Trophoblast cell (in vitro differentiated cells and primary cell): ENCODE measurements around the gene TRIP10.

ENCODE experiments used
- DNase-seq, 2 donors: peaks; one replicate each; pipeline ENCODE4 v3.0.0-alpha.2; 2016
- H2AFZ ChIP-seq: 2 replicates; pipeline ENCODE4 v1.6.1; 2013; ENCODE audit warnings: low read length, moderate library complexity, mild to moderate bottlenecking; ENCODE audit not compliant: insufficient read depth, poor library complexity
- H2AK5ac ChIP-seq: 2 replicates; pipeline ENCODE4 v1.6.1; 2013; ENCODE audit warnings: mild to moderate bottlenecking, low read length
- H2BK120ac ChIP-seq: 2 replicates; pipeline ENCODE4 v1.6.1; 2013; ENCODE audit warnings: low read length, mild to moderate bottlenecking, moderate library complexity; ENCODE audit not compliant: insufficient read depth, poor library complexity
- H2BK12ac ChIP-seq: 2 replicates; pipeline ENCODE4 v1.6.1; 2013; ENCODE audit warnings: mild to moderate bottlenecking, low read length, moderate library complexity
- H2BK5ac ChIP-seq: 2 replicates; pipeline ENCODE4 v1.6.1; 2013; ENCODE audit warnings: low read length, low read depth, moderate library complexity, mild to moderate bottlenecking; ENCODE audit not compliant: poor library complexity
- H3K14ac ChIP-seq: 2 replicates; pipeline ENCODE4 v1.6.1; 2013; ENCODE audit warnings: mild to moderate bottlenecking, low read length
- H3K18ac ChIP-seq: 2 replicates; pipeline ENCODE4 v1.6.1; 2013; ENCODE audit warnings: mild to moderate bottlenecking, low read length
- H3K23ac ChIP-seq: 2 replicates; pipeline ENCODE4 v1.6.1; 2013; ENCODE audit warnings: low read length
- H3K27ac ChIP-seq: 2 replicates; pipeline ENCODE4 v1.5.1; 2013; ENCODE audit warnings: low read depth, mild to moderate bottlenecking, inconsistent platforms, low read length, moderate library complexity
- H3K27me3 ChIP-seq: 2 replicates; pipeline ENCODE4 v1.6.1; 2013; ENCODE audit warnings: inconsistent platforms, mild to moderate bottlenecking, low read length, moderate library complexity; ENCODE audit not compliant: insufficient read depth
- H3K36me3 ChIP-seq, 2 experiments: 1 replicate in 1 of 2; 2 replicates in 1 of 2; pipeline ENCODE4 v1.6.1; 2013; ENCODE audit warnings: low read length in 2 of 2, mild to moderate bottlenecking in 2 of 2, moderate library complexity in 1 of 2; ENCODE audit not compliant: insufficient read depth in 2 of 2, control insufficient read depth in 1 of 2
- H3K4ac ChIP-seq: 2 replicates; pipeline ENCODE4 v1.6.1; 2013; ENCODE audit warnings: low read depth, mild to moderate bottlenecking, low read length, moderate library complexity
- H3K4me1 ChIP-seq, 2 experiments: 1 replicate in 1 of 2; 2 replicates in 1 of 2; pipeline ENCODE4 v1.6.1; 2013; ENCODE audit warnings: low read length in 2 of 2, mild to moderate bottlenecking in 2 of 2, moderate library complexity in 1 of 2; ENCODE audit not compliant: insufficient read depth in 2 of 2, control insufficient read depth in 1 of 2
- H3K4me2 ChIP-seq: 2 replicates; pipeline ENCODE4 v1.6.1; 2013; ENCODE audit warnings: inconsistent platforms, mild to moderate bottlenecking, low read length, moderate library complexity
- H3K4me3 ChIP-seq: 2 replicates; pipeline ENCODE4 v1.5.1; 2013; ENCODE audit warnings: mild to moderate bottlenecking, low read depth, low read length, inconsistent platforms
- H3K79me1 ChIP-seq: one replicate; pipeline ENCODE4 v1.6.1; 2013; ENCODE audit warnings: low read length
- H3K79me2 ChIP-seq: 2 replicates; pipeline ENCODE4 v1.6.1; 2013; ENCODE audit warnings: low read length, mild to moderate bottlenecking; ENCODE audit not compliant: control insufficient read depth, insufficient read depth, poor library complexity
- H3K9ac ChIP-seq: 2 replicates; pipeline ENCODE4 v1.6.1; 2013; ENCODE audit warnings: mild to moderate bottlenecking, low read length
- H3K9me3 ChIP-seq: 2 replicates; pipeline ENCODE4 v1.6.1; 2013; ENCODE audit warnings: low read depth, mild to moderate bottlenecking, control low read depth, inconsistent platforms, low read length; ENCODE audit not compliant: insufficient read depth
- H4K12ac ChIP-seq: 2 replicates; pipeline ENCODE4 v1.6.1; 2013; ENCODE audit warnings: low read depth, mild to moderate bottlenecking, low read length, moderate library complexity
- H4K8ac ChIP-seq: 2 replicates; pipeline ENCODE4 v1.6.1; 2013; ENCODE audit warnings: low read depth, mild to moderate bottlenecking, low read length, moderate library complexity
- H4K91ac ChIP-seq: one replicate; pipeline ENCODE4 v1.6.1; 2013; ENCODE audit warnings: low read depth, mild to moderate bottlenecking, low read length, moderate library complexity
- WGBS: extraction: QIAGEN DNeasy Blood & Tissue Kit; methylation state at CpG from one replicate; pipeline ENCODE4 v1.1.7; 2013; ENCODE audit warnings: missing lambda C conversion rate; ENCODE audit not compliant: insufficient read length, insufficient coverage; ENCODE audit errors: extremely low coverage; 5-methylcytosine and 5-hydroxymethylcytosine counted together

Gene TRIP10

GRCh38 chr19:6736169-6736916 lies 3.1 kb upstream of the TRIP10 start:
- peak overlapping the region; percentile 97 for H3K27ac ChIP-seq
- H2BK12ac ChIP-seq, result no peak overlapping the region
- peak overlapping the region; percentile 57 for H2AK5ac ChIP-seq
- H3K79me1 ChIP-seq, result peaks cover 38% of the 10 kb centered on the region
- peak overlapping the region; percentile 56 for H3K14ac ChIP-seq
- peaks cover 19% of the 10 kb centered on the region for H3K79me2 ChIP-seq
- H3K18ac ChIP-seq, result peak overlapping the region; percentile 8
- H4K12ac ChIP-seq, result peak overlapping the region; percentile 56
- no CpG with 5 or more reads among the region's 25 CpGs for WGBS
- H3K4ac ChIP-seq, result peak overlapping the region; percentile 17
- no peak overlapping the region for H2BK120ac ChIP-seq
- H3K9me3 ChIP-seq, result no peaks in the 10 kb centered on the region
- peak overlapping the region; percentile 87 for H2AFZ ChIP-seq
- peak overlapping the region; percentile 86 for H3K4me2 ChIP-seq
- H2BK5ac ChIP-seq, result peak overlapping the region; percentile 46
- no peak overlapping the region for H3K23ac ChIP-seq
- H4K91ac ChIP-seq, result peak overlapping the region; percentile 97
- H3K4me1 ChIP-seq, result peaks cover 24 to 27% of the 10 kb centered on the region in 2 experiments
- peak overlapping the region; percentile 62 for H4K8ac ChIP-seq
- H3K27me3 ChIP-seq, result no peaks in the 10 kb centered on the region
- peaks cover 20 to 22% of the 10 kb centered on the region in 2 experiments for H3K36me3 ChIP-seq
- peak overlapping the region; percentile 30 for H3K9ac ChIP-seq
- peak; percentile 80 to 87 for DNase-seq
- peak overlapping the region; percentile 79 for H3K4me3 ChIP-seq

- Histone ChIP-seq H4K12ac (peak overlapping the region; percentile 56), H3K4me3 (peak overlapping the region; percentile 79), H3K14ac (peak overlapping the region; percentile 56), H3K79me1 (peaks cover 38% of the 10 kb centered on the region), H3K23ac (no peak overlapping the region), H3K27ac (peak overlapping the region; percentile 97), H3K27me3 (no peaks in the 10 kb centered on the region), H3K9ac (peak overlapping the region; percentile 30), H3K79me2 (peaks cover 19% of the 10 kb centered on the region), H3K18ac (peak overlapping the region; percentile 8), H3K4me2 (peak overlapping the region; percentile 86), H2AK5ac (no peak overlapping the region), H4K91ac (peak overlapping the region; percentile 97), H4K8ac (peak overlapping the region; percentile 91), H2BK5ac (peak overlapping the region; percentile 46), H2BK120ac (peak overlapping the region; percentile 16), H3K4me1 (peaks cover 24 to 27% of the 10 kb centered on the region in 2 experiments), H2AFZ (peak overlapping the region; percentile 87), H3K4ac (no peak overlapping the region), H3K36me3 (peaks cover 16 to 21% of the 10 kb centered on the region in 2 experiments), H3K9me3 (no peaks in the 10 kb centered on the region), H2BK12ac (no peak overlapping the region)
- no peak for DNase-seq
- no CpG with 5 or more reads among the region's 16 CpGs for WGBS
Measured at GRCh38 chr19:6736917-6737283, 2.6 kb upstream of the TRIP10 start.

GRCh38 chr19:6737284-6737872 lies 2.1 kb upstream of the TRIP10 start, which contains the start of gene GPR108:
Gene GPR108 (minus strand): TSS chr19:6737580. CDS start chr19:6737576, 4 bp downstream.
- Histone ChIP-seq H3K4ac (peak within 1 kb of the TSS; percentile 61), H3K4me2 (peak within 1 kb of the TSS; percentile 86), H3K79me2 (peaks cover 19% of the 10 kb centered on the region), H3K79me1 (peaks cover 38% of the 10 kb centered on the region), H3K14ac (peak within 1 kb of the TSS; percentile 97), H2BK12ac (peak within 1 kb of the TSS; percentile 68), H3K4me3 (peak within 1 kb of the TSS; percentile 79), H2AFZ (peak within 1 kb of the TSS; percentile 87), H3K27ac (peak within 1 kb of the TSS; percentile 97), H3K27me3 (no peaks in the 10 kb centered on the region), H3K9ac (peak within 1 kb of the TSS; percentile 91), H4K8ac (peak within 1 kb of the TSS; percentile 96), H2BK120ac (peak within 1 kb of the TSS; percentile 98), H3K23ac (no peak within 1 kb of the TSS), H2AK5ac (peak within 1 kb of the TSS; percentile 27), H3K9me3 (no peaks in the 10 kb centered on the region), H2BK5ac (peak within 1 kb of the TSS; percentile 98), H3K4me1 (peaks cover 25 to 28% of the 10 kb centered on the region in 2 experiments), H4K91ac (peak within 1 kb of the TSS; percentile 97), H3K36me3 (peaks cover 11 to 16% of the 10 kb centered on the region in 2 experiments), H3K18ac (peak within 1 kb of the TSS; percentile 93), H4K12ac (peak within 1 kb of the TSS; percentile 93)
- peak; percentile 100 for DNase-seq
- no CpG with 5 or more reads among the region's 55 CpGs for WGBS

- H3K27ac ChIP-seq, result peak overlapping the region; percentile 72
- H4K8ac ChIP-seq, result peak overlapping the region; percentile 96
- H3K9me3 ChIP-seq, result no peaks in the 10 kb centered on the region
- peaks cover 9 to 13% of the 10 kb centered on the region in 2 experiments for H3K36me3 ChIP-seq
- H3K14ac ChIP-seq, result peak overlapping the region; percentile 16
- H3K23ac ChIP-seq, result no peak overlapping the region
- H3K4me1 ChIP-seq, result peaks cover 33 to 36% of the 10 kb centered on the region in 2 experiments
- no peaks in the 10 kb centered on the region for H3K27me3 ChIP-seq
- peak overlapping the region; percentile 93 for H4K91ac ChIP-seq
- H3K79me1 ChIP-seq, result peaks cover 40% of the 10 kb centered on the region
- no peak overlapping the region for H3K9ac ChIP-seq
- peak overlapping the region; percentile 68 for H2BK12ac ChIP-seq
- WGBS, result no CpG with 5 or more reads among the region's 13 CpGs
- peak overlapping the region; percentile 58 for H3K4me2 ChIP-seq
- DNase-seq, result peak; percentile 90 to 91
- peak overlapping the region; percentile 50 for H2BK5ac ChIP-seq
- H2AK5ac ChIP-seq, result peak overlapping the region; percentile 27
- peak overlapping the region; percentile 94 for H2AFZ ChIP-seq
- H3K79me2 ChIP-seq, result peaks cover 19% of the 10 kb centered on the region
- peak overlapping the region; percentile 95 for H2BK120ac ChIP-seq
- peak overlapping the region; percentile 38 for H3K4ac ChIP-seq
- peak overlapping the region; percentile 87 for H4K12ac ChIP-seq
- peak overlapping the region; percentile 69 for H3K18ac ChIP-seq
- H3K4me3 ChIP-seq, result no peak overlapping the region
Measured at GRCh38 chr19:6737873-6738786, 1.4 kb upstream of the TRIP10 start.
